RKO (cell line): ENCODE data around the gene NUFIP2.
A peak's percentile ranks its signal among the peaks of the same experiment; 100 is the strongest.
"Not testable (repeated sequence)": the region's sequence is repeated elsewhere in the genome, so short reads cannot be mapped to it uniquely, and the experiment has no call there.

Experiments used
- DNase-seq: peaks from one replicate; pipeline ENCODE4 v3.0.0-alpha.2; 2016; ENCODE audit warnings: low spot score

The NUFIP2 gene, protein sequence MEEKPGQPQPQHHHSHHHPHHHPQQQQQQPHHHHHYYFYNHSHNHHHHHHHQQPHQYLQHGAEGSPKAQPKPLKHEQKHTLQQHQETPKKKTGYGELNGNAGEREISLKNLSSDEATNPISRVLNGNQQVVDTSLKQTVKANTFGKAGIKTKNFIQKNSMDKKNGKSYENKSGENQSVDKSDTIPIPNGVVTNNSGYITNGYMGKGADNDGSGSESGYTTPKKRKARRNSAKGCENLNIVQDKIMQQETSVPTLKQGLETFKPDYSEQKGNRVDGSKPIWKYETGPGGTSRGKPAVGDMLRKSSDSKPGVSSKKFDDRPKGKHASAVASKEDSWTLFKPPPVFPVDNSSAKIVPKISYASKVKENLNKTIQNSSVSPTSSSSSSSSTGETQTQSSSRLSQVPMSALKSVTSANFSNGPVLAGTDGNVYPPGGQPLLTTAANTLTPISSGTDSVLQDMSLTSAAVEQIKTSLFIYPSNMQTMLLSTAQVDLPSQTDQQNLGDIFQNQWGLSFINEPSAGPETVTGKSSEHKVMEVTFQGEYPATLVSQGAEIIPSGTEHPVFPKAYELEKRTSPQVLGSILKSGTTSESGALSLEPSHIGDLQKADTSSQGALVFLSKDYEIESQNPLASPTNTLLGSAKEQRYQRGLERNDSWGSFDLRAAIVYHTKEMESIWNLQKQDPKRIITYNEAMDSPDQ

DNA sequence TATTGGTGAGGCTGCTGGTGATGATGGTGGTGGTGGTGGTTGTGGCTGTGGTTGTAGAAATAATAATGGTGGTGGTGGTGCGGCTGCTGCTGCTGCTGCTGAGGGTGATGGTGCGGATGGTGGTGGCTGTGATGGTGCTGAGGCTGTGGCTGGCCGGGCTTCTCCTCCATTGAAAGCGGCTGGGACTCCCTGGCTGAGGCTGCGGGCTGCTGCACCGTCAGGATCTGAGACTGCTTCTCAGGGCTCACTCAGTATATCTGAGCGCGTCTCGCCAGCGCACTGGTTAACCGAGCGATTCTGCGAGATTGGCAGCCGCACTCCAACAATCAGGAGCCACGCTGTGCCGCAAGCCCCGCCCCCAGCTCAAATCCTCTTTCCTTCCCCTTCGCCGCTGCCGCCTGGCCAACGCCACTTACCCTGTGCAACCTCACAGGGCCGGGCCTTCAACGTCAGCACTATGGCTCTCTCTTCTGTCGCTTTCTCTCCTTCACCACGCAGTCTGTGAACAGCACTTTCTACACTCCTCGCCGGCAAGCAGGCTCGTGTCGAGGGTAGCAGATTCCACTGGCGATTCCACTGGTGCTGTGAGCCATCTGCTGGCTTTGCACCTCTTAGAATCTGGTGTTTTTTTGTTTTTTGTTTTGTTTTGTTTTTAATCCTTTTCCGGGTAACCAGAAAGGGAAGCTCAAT, at the start of gene NUFIP2:
Gene NUFIP2, minus strand, starts transcription at position 259 of the 690 bp plus-strand sequence. Its CDS starts 89 bp downstream, at position 170.
- peak; percentile 99 for DNase-seq

DNA sequence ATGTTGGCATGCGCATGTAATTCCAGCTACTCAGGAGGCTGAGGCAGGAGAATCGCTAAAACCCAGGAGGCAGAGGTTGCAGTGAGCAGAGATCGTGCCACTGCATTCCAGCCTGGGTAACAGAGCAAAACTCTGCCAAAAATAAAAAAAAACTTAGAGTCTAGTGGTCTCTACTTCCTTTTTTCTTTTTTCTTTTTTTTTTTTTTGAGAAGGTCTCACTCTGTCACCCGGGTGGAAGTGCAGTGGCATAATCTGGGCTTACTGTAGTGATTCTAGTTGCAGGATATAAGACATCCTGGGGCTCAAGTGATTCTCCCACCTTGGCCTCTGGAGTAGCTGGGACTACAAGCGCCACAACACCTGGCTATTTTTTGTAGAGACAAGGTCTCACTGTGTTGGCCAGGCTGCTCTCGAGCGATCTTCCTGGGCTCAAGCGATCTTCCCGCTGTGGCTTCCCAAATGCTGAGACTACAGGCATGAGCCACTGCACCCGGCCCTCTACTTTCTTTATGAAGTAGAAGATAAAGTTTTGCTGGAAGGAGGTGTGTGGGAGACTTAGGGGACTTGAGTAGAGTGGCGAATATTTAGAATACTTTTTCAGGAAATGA, 48.3 kb upstream of the NUFIP2 start:
- DNase-seq = no peak

DNA sequence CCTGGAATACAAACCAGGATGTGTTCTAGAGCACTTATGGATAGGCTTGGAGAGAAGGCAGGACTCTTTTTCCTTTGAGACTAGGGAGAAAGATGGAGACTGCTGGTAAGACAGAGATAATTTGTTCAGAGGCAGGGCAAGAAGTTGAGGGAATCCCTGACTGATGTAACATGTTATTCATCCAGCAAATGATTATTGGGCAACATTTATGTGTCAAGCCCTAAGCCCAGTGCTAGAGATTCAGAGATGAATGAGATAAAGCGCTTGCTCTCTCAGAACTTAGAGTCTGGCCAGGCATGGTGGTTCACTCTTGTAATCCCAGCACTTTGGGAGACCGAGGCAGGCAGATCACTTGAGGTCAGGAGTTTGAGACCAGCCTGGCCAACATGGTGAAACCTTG, 47.8 kb upstream of the NUFIP2 start:
- no peak for DNase-seq

DNA sequence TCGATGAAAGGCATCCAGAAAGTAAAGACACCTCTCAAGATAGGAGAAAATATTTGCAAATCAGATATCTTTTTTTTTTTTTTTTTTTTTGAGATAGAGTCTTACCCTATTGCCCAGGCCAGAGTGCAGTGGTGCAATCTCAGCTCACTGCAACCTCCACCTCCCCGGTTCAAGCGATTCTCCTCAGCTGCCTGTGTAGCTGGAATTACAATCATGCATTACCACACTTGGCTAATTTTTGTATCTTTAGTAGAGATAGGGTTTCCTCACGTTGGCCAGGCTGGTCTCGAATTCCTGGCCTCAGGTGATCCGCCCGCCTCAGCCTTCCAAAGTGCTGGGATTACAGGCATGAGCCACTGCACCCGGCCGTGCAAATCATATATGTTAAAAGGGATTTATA, 45.1 kb upstream of the NUFIP2 start:
- not testable (repeated sequence) for DNase-seq

DNA sequence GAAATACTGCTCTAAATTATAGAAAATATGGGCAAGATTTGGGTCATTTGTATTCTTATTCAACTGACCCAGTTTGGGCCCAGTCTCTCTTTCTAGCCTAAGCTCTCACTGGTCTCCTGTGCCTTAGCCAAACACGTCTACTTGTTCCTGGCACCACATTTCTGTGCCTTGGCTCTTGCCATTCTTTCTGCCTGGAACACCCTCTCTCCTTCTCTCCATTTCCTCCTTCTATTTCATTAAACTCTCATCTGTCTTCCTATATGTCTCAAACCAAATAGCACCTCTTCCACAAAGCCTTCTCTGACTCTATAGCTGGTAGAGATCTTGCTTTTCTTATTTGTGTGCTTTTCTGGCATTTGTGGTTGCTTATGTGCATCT, 37.7 kb upstream of the NUFIP2 start:
- no peak for DNase-seq

DNA sequence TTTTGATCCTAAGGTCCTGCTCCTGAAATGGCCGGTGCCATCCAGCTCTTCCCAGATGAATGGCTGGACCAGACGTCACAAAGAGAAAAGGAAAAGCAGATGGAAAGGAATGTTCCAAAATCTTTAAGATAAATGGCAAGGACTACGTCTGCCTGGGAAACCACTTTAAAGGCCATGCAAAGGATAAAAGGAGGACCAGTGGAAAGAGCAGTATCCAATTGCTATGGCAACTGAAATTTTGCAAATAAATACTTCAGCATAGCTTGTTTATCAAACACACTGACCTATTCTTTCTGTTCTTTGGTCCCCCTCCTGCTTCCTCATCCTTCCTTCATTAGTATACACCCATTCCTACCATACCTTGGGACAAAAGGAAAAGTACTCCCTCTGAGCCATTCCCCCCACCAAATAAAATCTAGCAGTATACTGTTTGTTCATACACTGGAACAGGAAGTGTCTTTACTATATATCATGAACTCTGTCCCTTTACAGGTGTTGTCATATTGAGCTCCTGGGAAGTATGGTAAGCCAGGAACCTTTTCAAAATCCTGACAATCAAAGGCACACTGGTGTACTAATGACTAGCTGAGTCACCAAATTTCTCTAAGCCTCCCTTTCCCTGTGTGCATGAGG, 37.2 kb upstream of the NUFIP2 start:
- DNase-seq = no peak

DNA sequence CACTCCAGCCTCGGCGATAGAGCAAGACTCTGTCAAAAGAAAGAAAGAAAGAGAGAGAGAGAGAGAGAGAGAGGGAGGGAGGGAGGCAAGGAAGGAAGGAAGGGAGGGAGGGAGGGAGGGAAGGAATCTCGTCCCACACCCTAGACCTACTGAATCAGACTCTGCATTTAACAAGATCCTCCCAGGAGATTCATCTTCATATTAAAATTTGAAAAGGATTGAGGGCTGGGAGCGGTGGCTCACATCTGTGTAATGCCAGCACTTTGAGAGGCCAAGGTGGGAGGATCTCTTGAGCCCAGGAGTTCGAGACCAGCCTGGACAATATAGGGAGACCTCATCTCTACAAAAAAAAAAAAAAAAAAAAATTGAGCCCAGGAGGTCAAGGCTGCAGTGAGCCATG, 33.5 kb upstream of the NUFIP2 start:
- DNase-seq = no peak

DNA sequence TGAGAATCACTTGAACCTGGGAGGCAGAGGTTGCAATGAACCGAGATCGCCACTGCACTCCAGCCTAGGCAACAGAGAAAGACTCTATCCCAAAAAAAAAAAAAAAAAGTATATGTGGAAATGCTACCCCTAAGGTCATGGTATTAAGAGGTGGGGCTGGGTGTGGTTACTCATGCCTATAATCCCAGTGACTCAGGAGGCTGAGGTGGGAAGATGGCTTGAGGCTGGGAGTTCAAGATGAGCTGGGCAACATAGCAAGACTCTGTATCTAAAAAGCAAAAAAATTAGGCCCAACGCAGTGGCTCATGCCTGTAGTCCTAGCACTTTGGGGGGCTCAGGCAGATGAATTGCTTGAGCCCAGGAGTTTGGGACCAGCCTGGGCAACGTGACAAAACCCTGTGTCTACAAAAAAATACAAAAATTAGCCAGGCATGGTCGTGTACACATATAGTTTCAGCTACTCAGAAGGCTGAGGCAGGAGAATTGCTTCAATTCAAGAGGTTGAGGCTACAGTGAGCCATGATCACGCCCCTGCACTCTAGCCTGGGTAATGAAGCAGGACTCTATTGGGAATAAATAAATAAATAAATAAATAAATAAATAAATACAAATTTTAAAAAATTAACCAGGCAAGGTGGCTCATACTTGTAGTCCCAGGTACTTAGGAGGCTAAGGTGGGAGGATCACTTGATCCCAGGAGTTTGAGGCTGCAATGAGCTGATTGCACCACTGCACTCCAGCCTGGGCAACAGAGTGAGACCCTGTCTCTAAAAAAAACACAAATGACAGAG, 32.3 kb upstream of the NUFIP2 start:
- no peak for DNase-seq

DNA sequence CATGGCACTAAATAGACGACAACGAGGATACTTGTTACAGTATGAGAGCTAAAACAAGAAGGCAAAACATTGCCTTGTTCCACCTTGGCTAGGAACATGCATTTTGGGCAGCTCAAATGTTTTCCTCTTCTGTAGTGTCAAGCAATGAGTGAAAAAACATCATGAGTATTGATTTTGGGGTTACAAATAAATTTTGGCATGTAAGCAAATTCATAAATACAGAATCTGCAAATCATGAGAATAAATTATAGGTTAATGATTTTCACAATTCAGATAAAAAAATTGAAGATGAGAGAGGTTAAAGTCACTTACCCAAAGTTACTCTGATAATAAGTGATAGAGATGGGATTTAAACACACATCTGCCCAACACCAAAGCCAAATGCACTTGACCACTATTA, 28.4 kb upstream of the NUFIP2 start:
- DNase-seq = no peak

DNA sequence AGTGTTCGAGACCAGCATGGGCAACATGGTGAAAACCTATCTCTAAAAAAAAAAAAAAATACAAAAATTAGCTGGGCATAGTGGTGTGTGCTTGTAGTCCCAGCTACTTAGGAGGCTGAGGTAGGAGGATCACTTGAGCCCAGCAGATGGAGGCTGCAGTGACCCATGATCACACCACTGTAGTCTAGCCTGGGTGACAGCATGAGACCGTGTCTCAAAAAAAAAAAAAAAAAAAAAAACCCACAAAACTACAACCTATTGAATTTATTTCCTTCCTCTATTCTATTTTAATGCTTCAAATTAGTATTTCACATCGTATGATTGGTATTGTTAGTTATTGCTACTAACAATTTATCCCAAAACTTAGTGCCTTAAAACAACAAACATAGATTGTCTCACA, 9.4 kb upstream of the NUFIP2 start:
- no peak for DNase-seq

DNA sequence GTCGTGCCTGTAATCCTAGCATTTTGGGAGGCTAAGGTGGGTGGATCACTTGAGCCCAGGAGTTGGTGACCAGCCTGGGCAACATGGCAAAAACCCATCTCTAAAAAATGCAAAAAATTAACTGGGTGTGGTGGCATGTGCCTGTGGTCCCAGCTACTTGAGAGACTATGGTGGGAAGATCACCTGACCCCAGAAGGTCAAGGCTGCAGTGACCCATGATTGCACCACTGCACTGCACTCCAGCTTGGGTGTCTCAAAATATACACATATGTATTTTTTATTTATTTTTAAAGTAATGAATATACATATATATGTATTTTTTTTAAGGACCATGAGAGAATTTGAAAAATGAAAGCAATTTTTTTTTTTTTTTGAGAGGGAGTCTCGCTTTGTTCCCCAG, 5.1 kb upstream of the NUFIP2 start:
- no peak for DNase-seq

DNA sequence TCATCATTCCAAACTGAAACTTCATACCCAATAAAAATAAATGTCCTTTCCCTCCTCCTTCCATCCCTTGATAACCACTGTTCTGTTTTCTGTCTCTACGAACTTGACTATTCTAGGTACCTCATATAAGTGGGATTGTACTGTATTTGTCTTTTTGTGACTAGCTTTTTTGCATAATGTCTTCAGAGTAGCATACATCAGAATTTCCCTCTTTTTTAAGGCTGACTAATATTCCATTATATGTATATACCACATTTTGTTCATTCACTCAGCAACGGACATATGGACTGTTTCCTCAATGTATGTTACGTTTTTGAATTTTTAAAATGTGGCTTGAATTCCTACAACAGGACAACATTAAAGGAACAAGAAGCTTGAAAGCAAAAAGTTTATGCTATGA, 1.5 kb upstream of the NUFIP2 start:
- no peak for DNase-seq

DNA sequence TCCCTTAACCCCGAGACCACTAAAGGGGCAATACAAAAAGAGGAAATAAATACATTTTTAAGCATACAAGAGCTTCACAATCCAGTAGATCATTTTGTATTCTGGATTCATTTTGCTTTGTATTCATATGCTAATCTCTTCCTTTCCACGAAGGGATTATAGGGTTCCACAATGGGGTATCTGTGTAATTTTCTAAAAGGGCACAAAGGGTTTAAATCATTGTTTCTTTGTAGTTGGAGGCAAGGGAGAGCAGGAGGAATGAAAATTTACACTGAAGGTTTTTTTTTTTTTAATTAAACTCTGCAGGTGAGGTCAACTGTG, 592 bp upstream of the NUFIP2 start:
- DNase-seq = no peak

DNA sequence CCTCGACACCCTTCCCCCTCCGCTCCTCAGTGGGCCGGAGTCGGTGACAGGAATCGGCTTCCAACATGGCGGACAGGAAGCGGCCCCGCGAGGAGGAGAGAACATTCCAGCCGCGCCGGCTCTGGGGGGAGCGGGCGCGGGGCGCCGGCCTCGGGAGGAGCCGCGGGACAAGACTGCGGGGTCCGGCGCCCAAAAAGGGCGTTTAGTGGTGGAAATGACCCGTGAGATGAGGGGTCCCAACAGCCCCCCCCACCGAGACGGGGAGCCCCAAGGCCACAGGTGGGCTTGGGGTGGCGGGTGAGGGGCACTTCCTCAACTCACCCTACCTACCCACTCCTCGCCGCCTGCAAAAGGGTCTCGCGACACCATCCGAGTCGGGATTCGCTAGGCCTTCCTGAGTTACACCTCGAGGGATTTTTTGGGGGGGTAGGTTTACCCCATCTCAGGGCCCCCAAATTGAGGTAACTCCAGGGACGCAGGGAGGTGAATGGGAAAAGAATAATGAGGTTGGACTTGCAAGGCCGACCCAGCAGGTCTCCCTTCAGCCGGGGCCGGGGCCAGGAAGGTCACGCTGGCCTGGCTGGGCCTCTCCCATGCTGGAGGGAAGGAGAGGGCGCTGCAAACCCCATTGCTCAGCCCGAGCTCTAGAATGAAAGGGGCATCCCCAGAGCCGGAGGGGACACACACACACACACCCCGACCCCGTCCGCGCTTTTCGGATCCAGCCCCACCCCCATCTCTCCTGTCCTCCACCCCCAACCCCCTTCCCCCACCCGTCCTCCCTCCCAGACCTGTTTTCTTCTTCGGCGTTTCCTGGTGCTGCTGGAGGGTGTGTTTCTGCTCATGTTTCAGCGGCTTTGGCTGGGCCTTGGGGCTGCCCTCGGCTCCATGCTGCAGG, 707 bp downstream of the NUFIP2 start:
- DNase-seq = peak; percentile 60

DNA sequence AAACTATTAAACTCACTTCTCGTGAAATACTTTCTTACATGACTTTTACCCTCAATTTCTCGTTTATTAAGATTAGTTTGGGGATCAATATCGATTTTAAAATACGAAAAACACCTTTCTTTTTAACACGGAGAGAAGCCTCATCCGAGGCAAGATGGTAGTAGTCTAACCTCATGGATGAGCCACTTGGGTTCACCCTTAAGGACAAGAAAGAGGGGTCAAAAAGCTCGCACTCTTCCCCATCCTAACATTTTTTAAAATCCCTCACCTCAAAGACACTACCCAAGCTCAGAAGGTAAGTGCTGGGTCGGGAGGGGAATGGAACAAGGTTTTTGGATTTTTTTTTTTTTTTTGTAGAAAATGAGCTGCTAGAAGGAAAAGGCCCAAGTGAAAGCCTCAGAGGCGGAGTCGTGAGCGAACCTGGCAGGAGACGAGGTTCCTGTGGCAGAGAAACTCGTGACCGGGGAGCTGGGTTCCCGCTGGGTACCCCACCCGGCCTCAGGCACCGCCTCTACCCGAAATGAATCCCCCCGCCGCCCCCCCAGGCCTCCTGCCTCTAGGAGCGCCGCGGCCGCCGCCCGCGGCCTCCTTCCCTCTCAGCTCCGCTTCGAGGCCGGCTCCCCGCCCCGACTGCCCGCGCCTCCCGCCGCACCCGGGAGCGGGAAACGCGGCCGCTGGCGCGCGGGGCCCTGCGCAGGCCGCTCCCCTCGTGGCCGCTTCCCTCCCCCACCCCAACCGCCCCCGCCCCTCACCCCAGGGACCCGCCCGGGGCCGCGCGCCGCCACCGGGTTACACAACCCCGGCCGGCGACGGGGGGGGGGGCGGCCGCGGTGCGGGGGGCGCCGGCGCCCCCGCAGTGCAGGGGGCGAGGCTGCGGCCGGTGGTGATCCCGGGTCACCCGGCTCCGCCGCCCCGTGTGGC, 1.6 kb downstream of the NUFIP2 start:
- peak; percentile 54 for DNase-seq

DNA sequence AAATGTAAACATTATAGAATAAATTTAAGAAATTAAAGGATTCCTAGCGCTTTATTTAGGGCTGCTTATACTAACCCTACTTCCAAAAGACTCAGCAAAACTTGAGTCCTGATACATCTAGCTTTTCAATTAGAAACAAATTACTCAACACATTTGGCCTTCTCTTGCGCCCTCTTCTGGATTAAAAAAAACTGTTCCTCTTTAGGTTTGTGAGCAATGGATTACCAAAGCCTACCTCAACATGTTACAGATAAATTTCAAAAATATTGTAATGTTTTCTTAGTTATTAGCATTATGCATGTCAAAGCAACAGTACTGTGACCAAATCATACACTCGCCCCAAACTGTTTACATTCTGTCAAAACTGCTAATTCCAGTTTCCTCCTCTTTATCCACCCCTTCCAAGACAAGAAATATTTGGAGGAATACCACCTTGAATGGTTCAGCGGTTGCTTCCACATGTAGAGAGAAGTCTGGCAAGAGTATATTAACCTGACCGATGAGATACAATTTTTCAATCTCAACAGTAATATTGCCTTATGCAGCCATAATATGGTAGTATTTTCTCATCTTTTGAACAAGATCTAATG, 2.7 kb downstream of the NUFIP2 start:
- peak; percentile 90 for DNase-seq

DNA sequence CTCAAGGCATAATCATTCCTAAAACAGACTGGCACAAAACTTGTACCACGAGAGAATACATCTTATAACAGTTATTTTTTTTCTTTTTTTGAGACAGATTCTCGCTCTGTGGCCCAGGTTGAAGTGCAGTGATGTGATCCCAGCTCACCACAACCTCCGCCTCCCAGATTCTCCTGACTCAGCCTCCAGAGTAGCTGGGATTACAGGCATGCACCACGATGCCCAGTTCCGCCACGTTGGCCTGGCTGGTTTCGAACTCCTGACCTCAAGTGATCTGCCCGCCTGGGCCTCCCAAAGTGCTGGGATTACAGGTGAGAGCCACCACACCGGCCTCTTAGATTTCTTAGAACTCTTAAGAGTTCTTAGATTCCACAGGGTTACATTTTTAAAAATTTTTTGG, 4.1 kb downstream of the NUFIP2 start:
- no peak for DNase-seq

DNA sequence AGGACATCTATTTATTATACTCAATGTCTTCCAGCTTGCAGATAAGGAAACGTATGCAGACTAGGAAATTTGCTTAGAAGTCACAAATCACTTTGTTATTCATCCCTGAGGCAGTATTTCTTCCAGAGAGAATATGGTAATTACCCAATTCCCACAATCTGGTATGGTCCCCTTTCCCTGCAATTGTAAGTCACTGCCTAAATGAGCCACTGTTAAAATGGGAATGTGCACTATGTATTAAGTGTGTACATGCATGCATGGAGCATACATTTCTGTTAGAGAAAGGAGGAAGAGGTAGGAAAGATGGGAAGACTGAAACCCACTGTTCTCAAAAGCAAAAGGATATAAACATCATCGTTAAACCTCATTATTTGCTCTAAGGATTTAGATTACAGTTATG, 10.0 kb downstream of the NUFIP2 start:
- DNase-seq = no peak

DNA sequence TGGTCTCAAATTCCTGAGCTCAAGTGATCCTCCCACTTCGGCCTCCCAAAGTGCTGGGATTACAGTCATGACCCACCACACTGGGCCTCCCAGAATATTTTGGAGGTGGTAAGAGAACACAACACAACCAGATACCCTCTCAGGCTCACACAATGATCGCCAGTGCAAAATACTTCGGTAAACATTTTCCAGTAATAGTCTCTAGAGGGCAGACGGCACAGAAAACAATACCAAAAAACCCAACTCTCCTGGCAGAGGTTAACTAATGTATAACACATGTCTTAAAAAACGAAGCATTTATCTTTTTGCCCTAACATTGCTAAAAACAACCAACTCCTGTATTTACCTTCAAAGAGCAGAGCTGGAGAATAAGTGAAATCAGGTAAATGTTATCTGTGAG, 10.5 kb downstream of the NUFIP2 start:
- peak; percentile 32 for DNase-seq
